HG03095 (cell line): ENCODE measurements around the gene SIM1.

Experiments
- ATAC-seq: cut with Tn5 transposase; IDR thresholded peaks from one replicate; pipeline ENCODE4 v1.9.1; 2021; ENCODE audit warnings: moderate library complexity; ENCODE audit not compliant: unreplicated experiment

Gene SIM1

GRCh38 chr6:100464903-100465700 lies at the start of gene SIM1:
Gene SIM1, minus strand, starts transcription at chr6:100464921. Its CDS starts 1,453 bp downstream, at chr6:100463468.
- peak; percentile 49 for ATAC-seq

GRCh38 chr6:100512203-100512862 lies 47.6 kb upstream of the SIM1 start:
- no peak for ATAC-seq

- no peak for ATAC-seq
Observed at GRCh38 chr6:100509101-100509500, 44.4 kb upstream of the SIM1 start.

GRCh38 chr6:100506651-100507050 lies 41.9 kb upstream of the SIM1 start:
- ATAC-seq: no peak

GRCh38 chr6:100504786-100505737 lies 40.3 kb upstream of the SIM1 start:
- no peak for ATAC-seq

GRCh38 chr6:100503043-100503705 lies 38.5 kb upstream of the SIM1 start:
- no peak for ATAC-seq

- ATAC-seq: no peak
Observed at GRCh38 chr6:100493206-100493888, 28.6 kb upstream of the SIM1 start.

- no peak for ATAC-seq
Observed at GRCh38 chr6:100491952-100492670, 27.4 kb upstream of the SIM1 start.

- no peak for ATAC-seq
Observed at GRCh38 chr6:100490065-100490464, 25.3 kb upstream of the SIM1 start.

GRCh38 chr6:100488244-100488643 lies 23.5 kb upstream of the SIM1 start:
- no peak for ATAC-seq

GRCh38 chr6:100487638-100488037 lies 22.9 kb upstream of the SIM1 start:
- ATAC-seq: no peak

GRCh38 chr6:100485268-100485667 lies 20.5 kb upstream of the SIM1 start:
- ATAC-seq: no peak

- peak; percentile 46 for ATAC-seq
Observed at GRCh38 chr6:100484474-100484873, 19.8 kb upstream of the SIM1 start.

GRCh38 chr6:100482698-100483097 lies 18.0 kb upstream of the SIM1 start:
- no peak for ATAC-seq

GRCh38 chr6:100479179-100480035 lies 14.7 kb upstream of the SIM1 start:
- peak; percentile 42 for ATAC-seq

- ATAC-seq: peak; percentile 57
Observed at GRCh38 chr6:100475554-100476320, 11.0 kb upstream of the SIM1 start.

GRCh38 chr6:100473182-100473581 lies 8.5 kb upstream of the SIM1 start:
- no peak for ATAC-seq

GRCh38 chr6:100472674-100473073 lies 8.0 kb upstream of the SIM1 start:
- peak; percentile 92 for ATAC-seq
